ENCODE measurements around the gene ESPNL.
A peak's percentile ranks its signal among the peaks of the same experiment; 100 is the strongest.
"Not testable (repeated sequence)": the region's sequence is repeated elsewhere in the genome, so short reads cannot be mapped to it uniquely, and the experiment has no call there.

The ESPNL gene, protein sequence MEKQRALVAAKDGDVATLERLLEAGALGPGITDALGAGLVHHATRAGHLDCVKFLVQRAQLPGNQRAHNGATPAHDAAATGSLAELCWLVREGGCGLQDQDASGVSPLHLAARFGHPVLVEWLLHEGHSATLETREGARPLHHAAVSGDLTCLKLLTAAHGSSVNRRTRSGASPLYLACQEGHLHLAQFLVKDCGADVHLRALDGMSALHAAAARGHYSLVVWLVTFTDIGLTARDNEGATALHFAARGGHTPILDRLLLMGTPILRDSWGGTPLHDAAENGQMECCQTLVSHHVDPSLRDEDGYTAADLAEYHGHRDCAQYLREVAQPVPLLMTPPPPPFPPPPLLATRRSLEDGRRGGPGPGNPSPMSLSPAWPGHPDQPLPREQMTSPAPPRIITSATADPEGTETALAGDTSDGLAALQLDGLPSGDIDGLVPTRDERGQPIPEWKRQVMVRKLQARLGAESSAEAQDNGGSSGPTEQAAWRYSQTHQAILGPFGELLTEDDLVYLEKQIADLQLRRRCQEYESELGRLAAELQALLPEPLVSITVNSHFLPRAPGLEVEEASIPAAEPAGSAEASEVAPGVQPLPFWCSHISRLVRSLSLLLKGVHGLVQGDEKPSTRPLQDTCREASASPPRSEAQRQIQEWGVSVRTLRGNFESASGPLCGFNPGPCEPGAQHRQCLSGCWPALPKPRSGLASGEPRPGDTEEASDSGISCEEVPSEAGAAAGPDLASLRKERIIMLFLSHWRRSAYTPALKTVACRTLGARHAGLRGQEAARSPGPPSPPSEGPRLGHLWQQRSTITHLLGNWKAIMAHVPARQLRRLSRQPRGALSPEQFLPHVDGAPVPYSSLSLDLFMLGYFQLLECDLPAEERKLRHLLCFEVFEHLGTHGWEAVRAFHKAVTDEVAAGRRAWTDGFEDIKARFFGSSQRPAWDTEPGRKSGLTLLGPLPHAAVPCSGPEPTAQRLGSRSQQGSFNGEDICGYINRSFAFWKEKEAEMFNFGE

DNA sequence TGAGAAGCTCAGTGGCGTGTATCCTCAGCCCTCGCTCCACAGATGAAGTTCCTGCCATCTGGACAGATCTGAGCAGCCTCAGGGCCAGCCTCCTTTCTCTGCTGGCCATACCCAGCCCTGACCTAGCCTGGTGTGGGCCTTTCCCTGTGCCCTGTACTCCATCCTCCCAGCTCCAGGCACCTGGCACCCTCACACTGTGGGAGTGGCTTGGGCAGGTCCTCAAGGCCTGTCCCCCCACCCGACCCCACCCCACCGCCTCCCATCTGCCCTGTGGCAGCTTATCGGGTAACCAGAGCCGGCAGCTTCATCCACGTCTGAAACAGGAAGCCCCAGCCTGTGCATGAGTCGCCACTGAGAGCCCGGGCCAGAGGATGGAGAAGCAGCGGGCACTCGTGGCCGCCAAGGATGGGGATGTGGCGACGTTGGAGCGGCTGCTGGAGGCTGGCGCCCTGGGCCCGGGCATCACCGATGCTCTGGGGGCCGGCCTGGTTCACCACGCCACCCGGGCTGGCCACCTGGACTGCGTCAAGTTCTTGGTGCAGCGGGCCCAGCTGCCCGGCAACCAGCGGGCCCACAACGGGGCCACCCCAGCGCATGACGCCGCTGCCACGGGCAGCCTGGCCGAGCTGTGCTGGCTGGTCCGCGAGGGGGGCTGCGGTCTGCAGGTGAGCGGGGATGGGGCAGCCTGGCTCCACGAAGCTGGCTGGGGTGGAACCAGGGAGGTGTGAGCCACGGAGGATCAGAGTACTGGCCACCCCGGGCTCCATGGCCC, at the start of gene ESPNL:
Gene ESPNL (plus strand): TSS at position 292 of the 772 bp plus-strand sequence. CDS start 80 bp downstream, at position 372.
- H3K4me1 Mint-ChIP-seq (ENCODE audit: low read depth) = peaks cover 3% of the 10 kb centered on the region
- peaks cover 2% of the 10 kb centered on the region for H3K36me3 Mint-ChIP-seq (ENCODE audit: low read depth)
- no peak within 1 kb of the TSS for H3K4me3 Mint-ChIP-seq
- H3K9me3 Mint-ChIP-seq = no peaks in the 10 kb centered on the region
- peak within 1 kb of the TSS; percentile 26 for H3K27ac Mint-ChIP-seq
- H3K27me3 Mint-ChIP-seq (ENCODE audit: low read depth) = no peaks in the 10 kb centered on the region

GRCh38 chr2:238053191-238053776, 46.9 kb upstream of the ESPNL start:
- peaks cover 21% of the 10 kb centered on the region for H3K27me3 Mint-ChIP-seq (ENCODE audit: low read depth)
- peaks cover 6% of the 10 kb centered on the region for H3K4me1 Mint-ChIP-seq (ENCODE audit: low read depth)
- no peak overlapping the region for H3K4me3 Mint-ChIP-seq
- H3K36me3 Mint-ChIP-seq (ENCODE audit: low read depth) = peaks cover 2% of the 10 kb centered on the region
- H3K9me3 Mint-ChIP-seq = no peaks in the 10 kb centered on the region
- no peak overlapping the region for H3K27ac Mint-ChIP-seq

DNA sequence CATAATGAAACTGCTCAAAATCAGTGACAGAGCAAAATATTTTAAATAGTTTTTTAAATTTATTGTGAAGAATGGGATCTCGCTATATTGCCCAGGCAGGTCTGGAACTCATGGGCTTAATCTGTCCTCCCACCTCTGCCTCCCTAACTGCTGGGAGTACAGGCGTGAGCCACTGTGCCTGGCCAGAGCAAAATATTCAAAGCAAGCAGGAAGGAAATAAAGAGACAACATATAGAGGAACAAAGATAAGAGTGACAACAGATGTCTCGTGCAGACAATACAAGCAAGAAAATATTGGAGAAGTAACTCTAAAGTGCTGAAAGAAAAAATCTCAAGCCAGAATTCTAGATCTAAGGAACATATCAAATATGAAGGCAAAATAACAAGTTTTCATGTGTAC, 44.3 kb upstream of the ESPNL start:
- Mint-ChIP-seq H3K4me1 (ENCODE audit: low read depth) (peaks cover 15% of the 10 kb centered on the region), H3K36me3 (ENCODE audit: low read depth) (peaks cover 7% of the 10 kb centered on the region), H3K27me3 (ENCODE audit: low read depth) (peaks cover 21% of the 10 kb centered on the region), H3K4me3 (no peak overlapping the region), H3K9me3 (no peaks in the 10 kb centered on the region), H3K27ac (no peak overlapping the region)

- H3K27me3 Mint-ChIP-seq (ENCODE audit: low read depth) = peaks cover 21% of the 10 kb centered on the region
- not testable (repeated sequence) for H3K4me3 Mint-ChIP-seq; H3K36me3 Mint-ChIP-seq (ENCODE audit: low read depth); H3K9me3 Mint-ChIP-seq; H3K27ac Mint-ChIP-seq
- H3K4me1 Mint-ChIP-seq (ENCODE audit: low read depth) = peaks cover 27% of the 10 kb centered on the region
Measured at GRCh38 chr2:238057696-238058575, 42.2 kb upstream of the ESPNL start.

DNA sequence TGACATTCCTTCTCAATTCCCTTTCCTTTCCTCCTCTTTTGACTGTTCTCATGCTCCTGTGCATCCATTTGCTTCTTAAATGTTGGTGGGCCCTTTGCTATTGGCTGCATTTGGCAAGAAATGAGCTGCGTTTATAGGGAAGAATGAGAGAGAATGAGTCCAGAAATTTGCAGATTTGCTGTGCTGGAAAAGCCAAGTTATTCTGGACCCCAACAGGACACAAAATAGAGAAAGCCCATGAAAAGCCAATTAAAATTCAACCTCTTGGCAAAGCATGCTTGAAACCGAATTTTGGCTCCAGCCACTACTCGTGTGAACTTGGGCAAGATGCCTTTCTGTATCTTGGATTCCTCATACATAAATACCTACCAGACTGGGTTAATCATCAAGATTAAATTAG, 40.6 kb upstream of the ESPNL start:
- H3K27ac Mint-ChIP-seq = peak overlapping the region; percentile 16
- H3K36me3 Mint-ChIP-seq (ENCODE audit: low read depth) = peaks cover 11% of the 10 kb centered on the region
- H3K4me1 Mint-ChIP-seq (ENCODE audit: low read depth) = peaks cover 43% of the 10 kb centered on the region
- H3K9me3 Mint-ChIP-seq = no peaks in the 10 kb centered on the region
- peaks cover 21% of the 10 kb centered on the region for H3K27me3 Mint-ChIP-seq (ENCODE audit: low read depth)
- H3K4me3 Mint-ChIP-seq = peak overlapping the region; percentile 97

GRCh38 chr2:238060096-238060541, 40.0 kb upstream of the ESPNL start:
- H3K4me1 Mint-ChIP-seq (ENCODE audit: low read depth) = peaks cover 44% of the 10 kb centered on the region
- H3K27me3 Mint-ChIP-seq (ENCODE audit: low read depth) = peaks cover 21% of the 10 kb centered on the region
- H3K36me3 Mint-ChIP-seq (ENCODE audit: low read depth) = peaks cover 16% of the 10 kb centered on the region
- H3K4me3 Mint-ChIP-seq = peak overlapping the region; percentile 97
- H3K9me3 Mint-ChIP-seq = no peaks in the 10 kb centered on the region
- peak overlapping the region; percentile 88 for H3K27ac Mint-ChIP-seq

- no peaks in the 10 kb centered on the region for H3K9me3 Mint-ChIP-seq
- peaks cover 44% of the 10 kb centered on the region for H3K4me1 Mint-ChIP-seq (ENCODE audit: low read depth)
- peaks cover 19% of the 10 kb centered on the region for H3K36me3 Mint-ChIP-seq (ENCODE audit: low read depth)
- peaks cover 16% of the 10 kb centered on the region for H3K27me3 Mint-ChIP-seq (ENCODE audit: low read depth)
- H3K4me3 Mint-ChIP-seq = peak within 1 kb of the TSS; percentile 97
- H3K27ac Mint-ChIP-seq = peak within 1 kb of the TSS; percentile 88
Measured at GRCh38 chr2:238060542-238061314, 39.4 kb upstream of the ESPNL start, which contains the start of gene SCLY. SCLY (plus strand) TSS chr2:238061001; CDS start chr2:238061055, 54 bp downstream.

GRCh38 chr2:238061315-238062202, 38.6 kb upstream of the ESPNL start:
- peaks cover 26% of the 10 kb centered on the region for H3K36me3 Mint-ChIP-seq (ENCODE audit: low read depth)

DNA sequence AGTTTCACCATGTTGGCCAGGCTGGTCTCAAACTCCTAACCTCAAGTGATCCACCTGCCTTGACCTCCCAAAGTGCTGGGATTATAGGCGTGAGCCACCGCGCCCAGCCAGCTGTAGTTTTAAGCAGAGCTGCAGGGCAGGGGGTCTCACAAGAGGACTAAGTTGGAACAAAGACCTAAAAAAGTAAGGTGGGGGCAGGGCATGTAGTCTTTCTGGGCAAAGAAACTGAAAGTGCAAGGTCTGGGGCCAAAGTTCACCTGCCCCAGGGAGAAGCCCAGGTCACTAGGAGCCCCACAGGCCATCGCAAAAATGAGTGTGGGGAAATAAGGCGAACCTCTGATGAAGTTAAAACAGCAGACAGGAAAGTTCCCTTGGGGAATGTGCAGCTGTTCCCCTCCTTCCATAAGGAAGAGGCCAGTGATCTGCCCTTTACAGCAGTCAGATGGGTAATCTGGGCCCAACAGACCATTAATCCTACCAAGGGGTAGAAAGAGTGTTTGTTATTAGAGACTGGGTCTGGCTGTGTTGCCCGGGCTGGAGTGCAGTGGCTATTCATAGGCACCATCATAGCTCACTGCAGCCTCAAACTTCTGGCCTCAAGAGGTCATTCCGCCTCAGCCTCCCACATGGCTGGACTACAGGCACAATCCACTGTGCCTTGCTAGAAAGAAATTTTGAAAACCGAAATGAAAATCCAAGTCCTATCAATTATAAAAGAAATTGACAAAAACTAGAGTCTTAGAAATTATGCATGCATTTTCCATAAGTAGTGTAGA, 36.5 kb upstream of the ESPNL start:
- Mint-ChIP-seq H3K4me3 (no peak overlapping the region), H3K36me3 (ENCODE audit: low read depth) (peaks cover 47% of the 10 kb centered on the region), H3K27ac (no peak overlapping the region), H3K4me1 (ENCODE audit: low read depth) (peaks cover 62% of the 10 kb centered on the region), H3K27me3 (ENCODE audit: low read depth) (no peaks in the 10 kb centered on the region), H3K9me3 (peaks cover 10% of the 10 kb centered on the region)

More at GRCh38 chr2:238061315-238062202, 38.6 kb upstream of the ESPNL start:
- peak overlapping the region; percentile 84 for H3K27ac Mint-ChIP-seq
- peak overlapping the region; percentile 97 for H3K4me3 Mint-ChIP-seq
- peaks cover 5% of the 10 kb centered on the region for H3K9me3 Mint-ChIP-seq
- H3K4me1 Mint-ChIP-seq (ENCODE audit: low read depth) = peaks cover 46% of the 10 kb centered on the region
- peaks cover 8% of the 10 kb centered on the region for H3K27me3 Mint-ChIP-seq (ENCODE audit: low read depth)

- Mint-ChIP-seq H3K27ac (no peak overlapping the region), H3K4me1 (ENCODE audit: low read depth) (peaks cover 65% of the 10 kb centered on the region), H3K27me3 (ENCODE audit: low read depth) (no peaks in the 10 kb centered on the region), H3K36me3 (ENCODE audit: low read depth) (peaks cover 49% of the 10 kb centered on the region), H3K9me3 (peaks cover 10% of the 10 kb centered on the region), H3K4me3 (no peak overlapping the region)
Measured at GRCh38 chr2:238064376-238064775, 35.8 kb upstream of the ESPNL start.

Measured in T-helper 1 cell treated with Interleukin-12 subunit alpha and Interleukin-12 subunit beta and Interleukin-4 antibody, amounts not matched to agents 30 μg/mL and 1 μg/mL, for 36 hours (primary cell).